Activated T-helper 1 cell treated with anti-CD3 and anti-CD28 coated beads, Interleukin-12 subunit alpha, Interleukin-12 subunit beta, Interleukin-2, Interleukin-4 antibody, amounts not matched to agents 30 ng/mL and 10 ng/mL and 1 ng/mL, durations not matched to agents 14 hours and 24 hours and 36 hours (primary cell): Measurements from ENCODE around the gene POLK. TPM values are rescaled to one million over a fixed set of nuclear protein-coding genes. Genes with fewer than 3 reads are reported as not detected.

Source experiments
- total RNA-seq: library from RNA; stranded (reverse); gene quantifications from 2 replicates; pipeline ENCODE4 v1.2.3, GENCODE V29; 2022

Gene POLK
- total RNA-seq, 1 donor from 2014 or later: 40.4 TPM

Other genes with a start within 250 kb of the POLK start
- gene HMGCR, start 174.7 kb upstream of the POLK start, total RNA-seq: 95.7 and 113 TPM in 2 replicates
- gene CERT1, start 262 bp upstream of the POLK start, total RNA-seq: 41.0 and 43.4 TPM in 2 replicates
- gene ANKDD1B, start 99.6 kb downstream of the POLK start, total RNA-seq: 0.18 and 0.22 TPM in 2 replicates
- gene POC5, start 205.5 kb downstream of the POLK start, total RNA-seq: 20.7 and 24.2 TPM in 2 replicates